HCT116 (cell line): ENCODE measurements around the gene ADCY6. TPM values are rescaled to one million over a fixed set of nuclear protein-coding genes. Genes with fewer than 3 reads are reported as not detected.

Source experiments
- ATAC-seq: fragments of 200-7000 bp; cut with Tn5 transposase; 2 replicates; pipeline ENCODE4 v1.9.1; 2020; ENCODE audit warnings: mild to moderate bottlenecking, moderate library complexity
- BruUV-seq: library from RNA; stranded (reverse); fragments of 400-500 nt; replicated peaks from 2 replicates; lab custom pipeline; 2021; lab: Mats Ljungman, UMichigan
- CTCF ChIA-PET: fragments of 300-600 bp; sonication (Branson Sonifier 250); formaldehyde crosslinking; loops from one replicate; lab custom pipeline; 2021; ENCODE audit warnings: antibody characterized with exemption; lab: Charles Lee
- POLR2A ChIA-PET: fragments of 300-600, 350-600 bp; sonication (Branson Sonifier 250); formaldehyde crosslinking; loops from one replicate; lab custom pipeline; 2021; ENCODE audit warnings: antibody characterized with exemption; lab: Charles Lee
- RAD21 ChIA-PET, 2 experiments: fragments of 300-600 bp; sonication (Branson Sonifier 250); formaldehyde crosslinking; loops; one replicate each; lab custom pipeline; 2023; ENCODE audit warnings: low total read pairs in 2 of 2; ENCODE audit not compliant: uncharacterized antibody in 2 of 2, unreplicated experiment in 2 of 2, low non-redundant PET in 1 of 2; lab: Charles Lee
- DNase-seq: peaks from one replicate; pipeline ENCODE4 v3.0.0-alpha.2; 2010; ENCODE audit warnings: low read depth, low spot score
- H2AFZ ChIP-seq: fragments of 200-600 bp; shearing (Covaris generic), sonication (generic); 2 replicates; pipeline ENCODE4 v1.6.1; 2017; ENCODE audit warnings: low read depth, mixed run types, mixed read lengths, antibody characterized with exemption, low read length; ENCODE audit not compliant: poor library complexity, severe bottlenecking
- H3K27ac ChIP-seq: 2 replicates; pipeline ENCODE4 v1.5.1; 2012; ENCODE audit warnings: low read depth, low read length
- H3K27me3 ChIP-seq: fragments of 200-600 bp; sonication (generic); 2 replicates; pipeline ENCODE4 v1.6.1; 2016; ENCODE audit warnings: mixed run types, low read length, mixed read lengths; ENCODE audit not compliant: insufficient read depth
- H3K36me3 ChIP-seq, 2 experiments: fragments of 200-500 bp in 1 of 2; fragments of 200-600 bp in 1 of 2; sonication (Bioruptor generic) in 1 of 2; sonication (generic) in 1 of 2; 2 replicates each; pipeline versions ENCODE4 v1.5.1 to v1.6.1; 2014 to 2016; ENCODE audit warnings: low read length in 2 of 2, inconsistent platforms in 1 of 2, mixed read lengths in 1 of 2, mixed run types in 1 of 2; ENCODE audit not compliant: insufficient read depth in 2 of 2, control insufficient read depth in 1 of 2
- H3K4me1 ChIP-seq, 2 experiments: fragments of 200-600 bp in 1 of 2; sonication (generic) in 1 of 2; 2 replicates each; pipeline versions ENCODE4 v1.5.1 to v1.6.1; 2012 to 2017; ENCODE audit warnings: low read length in 2 of 2, inconsistent platforms in 1 of 2, mild to moderate bottlenecking in 1 of 2, mixed read lengths in 1 of 2, mixed run types in 1 of 2, moderate library complexity in 1 of 2; ENCODE audit not compliant: insufficient read depth in 2 of 2, control insufficient read depth in 1 of 2
- H3K4me2 ChIP-seq: fragments of 200-600 bp; sonication (generic); 2 replicates; pipeline ENCODE4 v1.6.1; 2017; ENCODE audit warnings: mixed run types, low read length, mixed read lengths
- H3K4me3 ChIP-seq, 2 experiments: fragments of 200-600 bp in 1 of 2; sonication (generic) in 1 of 2; replicated peaks in 1 of 2; 2 replicates each; pipeline ENCODE4 v1.5.1; 2011 to 2016; ENCODE audit warnings: low read length in 2 of 2, control low read depth in 1 of 2, low read depth in 1 of 2, mild to moderate bottlenecking in 1 of 2, mixed read lengths in 1 of 2, mixed run types in 1 of 2
- H3K79me2 ChIP-seq: fragments of 200-600 bp; sonication (generic); 2 replicates; pipeline ENCODE4 v1.6.1; 2017; ENCODE audit warnings: mild to moderate bottlenecking, mixed run types, low read length, moderate library complexity, mixed read lengths; ENCODE audit not compliant: insufficient read depth
- H3K9ac ChIP-seq: fragments of 200-600 bp; sonication (generic); 2 replicates; pipeline ENCODE4 v1.6.1; 2016; ENCODE audit warnings: low read length, mixed read lengths
- H3K9me2 ChIP-seq: fragments of 200-600 bp; sonication (generic), shearing (Covaris generic); 2 replicates; pipeline ENCODE4 v1.6.1; 2017; ENCODE audit warnings: mixed run types, mild to moderate bottlenecking, moderate library complexity; ENCODE audit not compliant: insufficient read depth
- H3K9me3 ChIP-seq, 2 experiments: fragments of 200-500 bp in 1 of 2; fragments of 200-600 bp in 1 of 2; sonication (Bioruptor generic) in 1 of 2; sonication (generic) in 1 of 2; 2 replicates each; pipeline ENCODE4 v1.6.1; 2014 to 2017; ENCODE audit warnings: low read length in 2 of 2, mixed read lengths in 2 of 2, inconsistent platforms in 1 of 2, low read depth in 1 of 2, mild to moderate bottlenecking in 1 of 2, mixed run types in 1 of 2, moderate library complexity in 1 of 2; ENCODE audit not compliant: control insufficient read depth in 1 of 2, insufficient read depth in 1 of 2
- H4K20me1 ChIP-seq: fragments of 200-600 bp; sonication (generic), shearing (Covaris generic); 2 replicates; pipeline ENCODE4 v1.6.1; 2017; ENCODE audit warnings: mixed run types, mild to moderate bottlenecking, moderate library complexity; ENCODE audit not compliant: insufficient read depth
- CBX3 ChIP-seq: IDR thresholded peaks from 2 replicates; pipeline ENCODE4 v1.6.1; 2012; ENCODE audit warnings: low read depth
- CTCF ChIP-seq, 3 experiments: fragments of 200-600 bp in 1 of 3; sonication (generic) in 1 of 3; IDR thresholded peaks in 2 of 3; conservative IDR thresholded peaks in 1 of 3; 2 replicates each; pipeline ENCODE4 v1.5.1; 2012 to 2017; ENCODE audit warnings: low read depth in 2 of 3, low read length in 2 of 3, antibody characterized with exemption in 1 of 3, borderline replicate concordance in 1 of 3, control low read depth in 1 of 3, mild to moderate bottlenecking in 1 of 3, mixed read lengths in 1 of 3, mixed run types in 1 of 3, moderate library complexity in 1 of 3; ENCODE audit not compliant: insufficient read depth in 1 of 3
- EGR1 ChIP-seq: IDR thresholded peaks from 2 replicates; pipeline ENCODE4 v1.6.1; 2012; ENCODE audit warnings: low read depth
- ELF1 ChIP-seq: IDR thresholded peaks from 2 replicates; pipeline ENCODE4 v1.6.1; 2012; ENCODE audit warnings: low read depth, borderline replicate concordance
- EZH2 ChIP-seq: fragments of 200-600 bp; sonication (generic); IDR thresholded peaks from 2 replicates; pipeline ENCODE4 v1.6.1; 2017; ENCODE audit warnings: antibody characterized with exemption, mixed run types
- EZH2phosphoT487 ChIP-seq: fragments of 200-600 bp; IDR thresholded peaks from 2 replicates; pipeline ENCODE4 v1.6.1; 2018; ENCODE audit warnings: antibody characterized with exemption, borderline replicate concordance
- FOSL1 ChIP-seq: IDR thresholded peaks from 2 replicates; pipeline ENCODE4 v1.6.1; 2012; ENCODE audit warnings: low read depth
- JUND ChIP-seq: IDR thresholded peaks from 2 replicates; pipeline ENCODE4 v1.6.1; 2012
- POLR2A ChIP-seq: IDR thresholded peaks from 2 replicates; pipeline ENCODE4 v1.7.0; 2011; ENCODE audit warnings: borderline replicate concordance; ENCODE audit not compliant: insufficient read depth, insufficient read length; ENCODE audit errors: extremely low read depth
- RAD21 ChIP-seq: IDR thresholded peaks from 2 replicates; pipeline ENCODE4 v1.6.1; 2012; ENCODE audit warnings: low read depth, mild to moderate bottlenecking
- REST ChIP-seq: IDR thresholded peaks from 2 replicates; pipeline ENCODE4 v1.6.1; 2012; ENCODE audit warnings: low read depth
- SIN3A ChIP-seq: IDR thresholded peaks from 2 replicates; pipeline ENCODE4 v1.6.1; 2012; ENCODE audit warnings: low read depth
- TCF7L2 ChIP-seq: IDR thresholded peaks from 2 replicates; pipeline ENCODE4 v1.7.0; 2011; ENCODE audit warnings: borderline replicate concordance, inconsistent platforms; ENCODE audit not compliant: insufficient read depth, insufficient read length; ENCODE audit errors: extremely low read depth
- YY1 ChIP-seq: IDR thresholded peaks from 2 replicates; pipeline ENCODE4 v1.6.1; 2011; ENCODE audit warnings: low read length, low read depth, moderate library complexity, mild to moderate bottlenecking; ENCODE audit not compliant: insufficient replicate concordance; ENCODE audit errors: extremely low read depth
- ZBTB33 ChIP-seq: IDR thresholded peaks from 2 replicates; pipeline ENCODE4 v1.6.1; 2011; ENCODE audit warnings: mild to moderate bottlenecking, low read length, moderate library complexity; ENCODE audit not compliant: insufficient replicate concordance; ENCODE audit errors: extremely low read depth
- ZFX ChIP-seq: fragments of 450-650 bp; IDR thresholded peaks from 2 replicates; pipeline ENCODE4 v1.6.1; 2017
- ZNF274 ChIP-seq: fragments of 200-500 bp; sonication (Bioruptor generic); IDR thresholded peaks from 2 replicates; pipeline ENCODE4 v1.6.1; 2014; ENCODE audit warnings: mild to moderate bottlenecking, low read depth, low read length, inconsistent platforms
- intact Hi-C: fragments of 100-400 bp; cut with micrococcal nuclease; formaldehyde crosslinking; loops from 2 replicates; pipeline ENCODE4 v1.10.0; 2022
- total RNA-seq: library from RNA; stranded (reverse); gene quantifications from one replicate; pipeline ENCODE4 v1.2.1, GENCODE V29; 2021; ENCODE audit not compliant: unreplicated experiment

ADCY6 gene
- total RNA-seq, 1 experiment from 2014 or later: 24.9 TPM

GRCh38 chr12:48776956-48777355 lies 11.9 kb downstream of the ADCY6 start:
- no peak overlapping the region for H3K9ac ChIP-seq
- no peak overlapping the region for H2AFZ ChIP-seq
- peaks cover 4 to 19% of the 10 kb centered on the region in 2 experiments; a peak in 3 of 4 replicates for H3K4me1 ChIP-seq
- H3K4me3 ChIP-seq: no peak overlapping the region
- no peaks in the 10 kb centered on the region for H3K9me3 ChIP-seq
- CTCF ChIA-PET: interaction anchor here (1.0 kb wide), 1 partner anchor 24 kb away, joined by 3 read pairs; no protein-coding TSS in a partner anchor
- H3K4me2 ChIP-seq: no peak overlapping the region
- intact Hi-C loops: no loop called here
- no peaks in the 10 kb centered on the region for H3K79me2 ChIP-seq
- BruUV-seq: no TSS peak
- H3K9me2 ChIP-seq: no peaks in the 10 kb centered on the region
- TF ChIP-seq EZH2phosphoT487: no peak
- no peak for TF ChIP-seq FOSL1
- TF ChIP-seq SIN3A: no peak
- TF ChIP-seq CBX3: no peak
- no peak for TF ChIP-seq EZH2
- no peak for TF ChIP-seq ZBTB33
- TF ChIP-seq EGR1: no peak
- no peak for TF ChIP-seq TCF7L2
- TF ChIP-seq ELF1: no peak
- no peak for TF ChIP-seq ZNF274
- TF ChIP-seq POLR2A: no peak
- TF ChIP-seq CTCF (IDR thresholded peaks at IDR 0.05 in 2 of 3, conservative IDR thresholded peaks at IDR 0.05 in 1 of 3; ENCODE audit: borderline replicate concordance in 1 of 3, insufficient read depth in 1 of 3, low read depth in 2 of 3, low read length in 2 of 3): no peak
- no peak for TF ChIP-seq YY1
- no peak for TF ChIP-seq ZFX
- no peak for TF ChIP-seq JUND
- TF ChIP-seq RAD21: no peak
- TF ChIP-seq REST: no peak
- no peak for DNase-seq
- no peaks in the 10 kb centered on the region for H3K27me3 ChIP-seq
- H3K27ac ChIP-seq: no peak overlapping the region
- POLR2A ChIA-PET: no interaction called here
- RAD21 ChIA-PET: no interaction called here
- H3K36me3 ChIP-seq: peaks cover 8 to 12% of the 10 kb centered on the region in 2 experiments; a peak in 3 of 4 replicates
- no peak for ATAC-seq
- H4K20me1 ChIP-seq: no peaks in the 10 kb centered on the region
